K562 (cell line): ENCODE measurements around the gene SIRT4. TPM values are rescaled to one million over a fixed set of nuclear protein-coding genes. Genes with fewer than 3 reads are reported as not detected.
A peak's percentile ranks its signal among the peaks of the same experiment; 100 is the strongest.

Experiments used
- ATAC-seq: fragments of 200-7000 bp; cut with Tn5 transposase; 3 replicates; pipeline ENCODE4 v1.9.1; 2020; ENCODE audit warnings: moderate library complexity
- BruUV-seq: library from RNA; stranded (reverse); fragments of 400-500 nt; replicated peaks from 2 replicates; lab custom pipeline; 2021; lab: Mats Ljungman, UMichigan
- CTCF ChIA-PET: fragments of 300-600 bp; formaldehyde crosslinking; extraction: SDS; loops from one replicate; lab custom pipeline; 2021; ENCODE audit warnings: low intra/inter-chr PET ratio; lab: Yijun Ruan, JAX
- POLR2A ChIA-PET: fragments of 300-600, 350-650 bp; sonication (Branson Sonifier 250); formaldehyde crosslinking; extraction: SDS; loops from one replicate; lab custom pipeline; 2021; ENCODE audit warnings: antibody characterized with exemption, inconsistent platforms; lab: Yijun Ruan, JAX
- DNase-seq, 4 experiments: peaks; one replicate each; pipeline versions ENCODE4 v3.0.0 to v3.0.0-alpha.2; 2011 to 2018; ENCODE audit warnings: low spot score in 3 of 4, mixed read lengths in 3 of 4; ENCODE audit errors: extremely low read depth in 1 of 4
- FAIRE-seq: peaks from 2 replicates; lab custom pipeline; 2011; peaks lifted over from hg19 to GRCh38; lab: Jason Lieb, UNC
- H2AFZ ChIP-seq: 2 replicates; pipeline ENCODE4 v1.6.0; 2011; ENCODE audit warnings: low read depth, low read length, control low read depth, inconsistent platforms
- H3K27ac ChIP-seq: fragments of 200-600 bp; 3 replicates; pipeline ENCODE4 v1.8.0; 2011; ENCODE audit warnings: low read depth, mild to moderate bottlenecking, control low read depth, inconsistent platforms, low read length, moderate library complexity, mixed read lengths; ENCODE audit errors: extremely low read depth
- H3K27me3 ChIP-seq, 2 experiments: fragments of 300-600 bp in 1 of 2; 2 replicates in 1 of 2; 3 replicates in 1 of 2; pipeline versions ENCODE4 v1.6.0 to v1.8.0; 2011; ENCODE audit warnings: inconsistent platforms in 2 of 2, low read length in 2 of 2, mild to moderate bottlenecking in 1 of 2, mixed read lengths in 1 of 2, moderate library complexity in 1 of 2; ENCODE audit not compliant: control insufficient read depth in 2 of 2, insufficient read depth in 2 of 2
- H3K36me3 ChIP-seq: fragments of 300-600 bp; 3 replicates; pipeline ENCODE4 v1.8.0; 2011; ENCODE audit warnings: mild to moderate bottlenecking, low read length, inconsistent platforms; ENCODE audit not compliant: control insufficient read depth, insufficient read depth
- H3K4me1 ChIP-seq, 2 experiments: fragments of 200-600 bp in 1 of 2; replicated peaks in 1 of 2; 2 replicates in 1 of 2; 3 replicates in 1 of 2; pipeline versions ENCODE4 v1.5.1 to v1.8.0; 2011; ENCODE audit warnings: inconsistent platforms in 2 of 2, low read length in 2 of 2, mild to moderate bottlenecking in 1 of 2, mixed read lengths in 1 of 2, moderate library complexity in 1 of 2; ENCODE audit not compliant: control insufficient read depth in 2 of 2, insufficient read depth in 2 of 2
- H3K4me2 ChIP-seq: 2 replicates; pipeline ENCODE4 v1.6.1; 2011; ENCODE audit warnings: low read length, control low read depth, inconsistent platforms, mixed read lengths; ENCODE audit not compliant: insufficient read depth
- H3K4me3 ChIP-seq: fragments of 200-600 bp; sonication (generic), shearing (Covaris generic); 2 replicates; pipeline ENCODE4 v1.5.1; 2016; ENCODE audit warnings: control low read depth, inconsistent platforms
- H3K79me2 ChIP-seq: fragments of 200-600 bp; 3 replicates; pipeline ENCODE4 v1.8.0; 2011; ENCODE audit warnings: low read length, inconsistent platforms; ENCODE audit not compliant: control insufficient read depth, insufficient read depth
- H3K9ac ChIP-seq, 2 experiments: 2 replicates each; pipeline versions ENCODE4 v1.6.0 to v1.6.1; 2011; ENCODE audit warnings: low read depth in 2 of 2, low read length in 2 of 2, control low read depth in 1 of 2, inconsistent platforms in 1 of 2, mild to moderate bottlenecking in 1 of 2, mixed read lengths in 1 of 2; ENCODE audit not compliant: insufficient read depth in 1 of 2
- H3K9me1 ChIP-seq: one replicate; pipeline ENCODE4 v1.6.0; 2011; ENCODE audit warnings: inconsistent platforms, mild to moderate bottlenecking, low read length, moderate library complexity; ENCODE audit not compliant: control insufficient read depth, insufficient read depth
- H3K9me3 ChIP-seq: replicated peaks from 2 replicates; pipeline ENCODE4 v1.5.1; 2011; ENCODE audit warnings: low read depth, low read length, inconsistent platforms; ENCODE audit not compliant: control insufficient read depth, insufficient read depth
- H4K20me1 ChIP-seq: replicated peaks from 2 replicates; pipeline ENCODE4 v1.6.1; 2011; ENCODE audit warnings: low read length, inconsistent platforms, mixed read lengths; ENCODE audit not compliant: control insufficient read depth, insufficient read depth
- ARID4B ChIP-seq: sonication (generic); formaldehyde crosslinking; IDR thresholded peaks from 2 replicates; pipeline ENCODE4 v1.8.0; 2022; ENCODE audit warnings: mild to moderate bottlenecking, missing genetic modification reagents
- CEBPG ChIP-seq, 3 experiments: fragments of 200-800 bp in 1 of 3; sonication (Bioruptor generic) in 1 of 3; sonication (generic) in 1 of 3; formaldehyde crosslinking in 1 of 3; IDR thresholded peaks in 2 of 3; conservative IDR thresholded peaks in 1 of 3; 2 replicates each; pipeline versions ENCODE4 v1.6.1 to v1.8.0; 2016 to 2022; ENCODE audit warnings: missing compliant biosample characterization in 2 of 3, missing genetic modification characterization in 2 of 3, mild to moderate bottlenecking in 1 of 3, missing genetic modification reagents in 1 of 3
- HMG20A ChIP-seq: fragments of 450-650 bp; formaldehyde crosslinking; conservative IDR thresholded peaks from 2 replicates; pipeline ENCODE4 v1.4.0; 2020; ENCODE audit warnings: mild to moderate bottlenecking, mixed read lengths
- NEUROD1 ChIP-seq: fragments of 150-350 bp; IDR thresholded peaks from 2 replicates; pipeline ENCODE4 v1.6.1; 2014; ENCODE audit warnings: borderline replicate concordance, low read length, low read depth; ENCODE audit not compliant: partially characterized antibody
- PATZ1 ChIP-seq: fragments of 250-450 bp; sonication (Bioruptor Pico); IDR thresholded peaks from 2 replicates; pipeline ENCODE4 v1.5.0; 2020; ENCODE audit warnings: mild to moderate bottlenecking, borderline replicate concordance
- SAFB ChIP-seq: fragments of 200-400 bp; formaldehyde crosslinking; IDR thresholded peaks from 2 replicates; pipeline ENCODE4 v1.6.1; 2017; ENCODE audit warnings: low read depth, low read length, borderline replicate concordance
- SNIP1 ChIP-seq: fragments of 450-650 bp; IDR thresholded peaks from 2 replicates; pipeline ENCODE4 v1.7.1; 2017; ENCODE audit warnings: low read depth, mild to moderate bottlenecking
- SRSF7 ChIP-seq: fragments of 200-400 bp; formaldehyde crosslinking; optimal IDR thresholded peaks from 2 replicates; pipeline ENCODE3; 2017; ENCODE audit warnings: mild to moderate bottlenecking, low read depth, low read length
- ZNF696 ChIP-seq: fragments of 250-450 bp; sonication (Bioruptor Pico); conservative IDR thresholded peaks from 2 replicates; pipeline ENCODE4 v1.4.0; 2020; ENCODE audit warnings: mild to moderate bottlenecking, moderate library complexity
- WGBS: fragments of 100-300 bp; shearing (Covaris generic); methylation state at CpG from one replicate; pipeline ENCODE4 v1.1.6; 2016; ENCODE audit warnings: low coverage, mixed read lengths; ENCODE audit not compliant: insufficient coverage; ENCODE audit errors: missing lambda C conversion rate; 5-methylcytosine and 5-hydroxymethylcytosine counted together
- in situ Hi-C: fragments of 300-500 bp; cut with MboI; formaldehyde crosslinking; loops from 4 replicates; pipeline ENCODE4 v1.15.0; 2018; ENCODE audit warnings: inconsistent platforms, mixed read lengths
- intact Hi-C: fragments of 100-400 bp; cut with micrococcal nuclease; formaldehyde crosslinking; loops from 2 replicates; pipeline ENCODE4 v1.14.2; 2022
- polyA plus RNA-seq, 8 experiments: library from polyadenylated mRNA; depleted of rRNA in 4 of 8; stranded (reverse) in 5 of 8; unstranded in 3 of 8; fragments of >200 nt; fragmentation: Nextera tagmentation in 2 of 8; fragmentation: Illumina TruSeq in 1 of 8; extraction: Ambion mirVana in 2 of 8; extraction: Trizol in 1 of 8; gene quantifications; 2 replicates each; pipeline versions ENCODE4 v1.2.1 to v1.2.3, GENCODE V29; 2011 to 2014; ENCODE audit warnings: inconsistent platforms in 1 of 8, missing spikeins in 1 of 8
- total RNA-seq, 7 experiments: library from RNA; depleted of rRNA in 6 of 7; stranded (reverse); fragments of >200 nt in 6 of 7; fragmentation: Illumina TruSeq in 2 of 7; extraction: Trizol in 2 of 7; gene quantifications; 2 replicates each; pipeline versions ENCODE4 v1.2.1 to v1.2.3, GENCODE V29; 2011 to 2021; ENCODE audit warnings: low replicate concordance in 1 of 7

Gene SIRT4
- total and polyA plus RNA-seq, 9 of the 15 experiments (the other 6 are each of a cell fraction or from before 2014, with no cell fraction given): 0.86 to 5.2 (median 2.4) TPM

- TF ChIP-seq SRSF7 (no peak), SNIP1 (no peak), PATZ1 (CRISPR knock-in tag) (no peak), HMG20A (CRISPR knock-in tag) (no peak), ZNF696 (CRISPR knock-in tag) (no peak)
- TF ChIP-seq, all 486 proteins: peak for 0
These were observed 14.6 kb upstream of the SIRT4 start (continued) for GRCh38 chr12:120287491-120287890.

GRCh38 chr12:120290609-120291305, 11.4 kb upstream of the SIRT4 start:
- WGBS: 3% methylated on average over 21 of the region's 22 CpGs
- POLR2A ChIA-PET: interaction anchor here (0.5 to 7.2 kb wide), 86 partner anchors 9 to 1943 kb away, joined by 3 to 420 read pairs (median 5); partner anchors contain the start of genes BICDL1, COX6A1, DYNLL1 and GCN1
- BruUV-seq: no TSS peak
- TF ChIP-seq ARID4B (CRISPR knock-in tag) (peak; percentile 69; the same call in 1 of the 2 replicates), SAFB (no peak), CEBPG (CRISPR knock-in tag; IDR thresholded peaks at IDR 0.05) (no peak), CEBPG (tag; conservative IDR thresholded peaks at IDR 0.05 in 1 of 2, IDR thresholded peaks at IDR 0.05 in 1 of 2) (peak; percentile 23 to 55; a peak in 2 of 4 replicates), NEUROD1 (peak; percentile 11)

More at GRCh38 chr12:120290609-120291305, 11.4 kb upstream of the SIRT4 start:
- Histone ChIP-seq H3K36me3 (no peaks in the 10 kb centered on the region), H4K20me1 (no peaks in the 10 kb centered on the region), H3K4me2 (peak overlapping the region; percentile 62), H2AFZ (peak overlapping the region; percentile 88), H3K9me3 (no peaks in the 10 kb centered on the region), H3K4me1 (peaks cover 8 to 18% of the 10 kb centered on the region in 2 experiments; a peak in 4 of 5 replicates), H3K27ac (peak overlapping the region; percentile 63), H3K9me1 (no peaks in the 10 kb centered on the region), H3K79me2 (no peaks in the 10 kb centered on the region), H3K9ac (peak overlapping the region; percentile 49 to 76; a peak in 3 of 4 replicates), H3K27me3 (no peaks in the 10 kb centered on the region), H3K4me3 (peak overlapping the region; percentile 29)
- in situ Hi-C loops: no loop called here
- peak; percentile 4 for ATAC-seq
- CTCF ChIA-PET: no interaction called here
- peak in 2 of 4 experiments; percentile 29 to 30 for DNase-seq
- peak; percentile 15 for FAIRE-seq
- intact Hi-C loops: loop anchor here (1.0 to 10.0 kb wide), 2 partner anchors 62 to 176 kb away; partner anchors contain the start of gene RAB35
